Erythroblast (primary cell): ENCODE results near the gene SRF.

Experiments used
- GATA1 ChIP-seq: IDR thresholded peaks from 2 replicates; pipeline ENCODE4 v1.6.1; 2011; ENCODE audit warnings: low read depth, mild to moderate bottlenecking, control low read depth, low read length, moderate library complexity
- POLR2A ChIP-seq: IDR thresholded peaks from 2 replicates; pipeline ENCODE4 v1.6.1; 2011; ENCODE audit warnings: mild to moderate bottlenecking, low read length

DNA sequence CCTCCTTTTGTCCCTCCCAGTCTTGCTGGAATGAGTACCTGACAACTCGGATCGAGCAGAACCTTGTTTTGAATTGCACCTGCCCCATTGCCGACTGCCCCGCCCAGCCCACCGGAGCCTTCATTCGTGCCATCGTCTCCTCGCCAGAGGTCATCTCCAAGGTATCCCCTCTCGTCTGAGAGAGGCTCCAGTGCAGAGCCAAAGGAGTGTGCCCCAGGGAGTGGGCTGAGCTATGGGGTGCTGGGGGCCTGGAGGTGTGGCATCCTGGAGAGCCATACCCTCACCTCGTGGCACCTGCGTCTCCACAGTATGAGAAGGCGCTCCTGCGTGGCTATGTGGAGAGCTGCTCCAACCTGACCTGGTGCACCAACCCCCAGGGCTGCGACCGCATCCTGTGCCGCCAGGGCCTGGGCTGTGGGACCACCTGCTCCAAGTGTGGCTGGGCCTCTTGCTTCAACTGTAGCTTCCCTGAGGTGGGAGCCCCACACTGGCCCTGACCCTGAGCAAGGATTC lies 49.4 kb downstream of the SRF start:
- TF ChIP-seq POLR2A (no peak), GATA1 (no peak)
